A673 (cell line): ENCODE measurements around the gene GPSM1.

Experiments
- EZH2 ChIP-seq: fragments of 200-600 bp; sonication (generic); IDR thresholded peaks from 2 replicates; pipeline ENCODE4 v1.6.1; 2017; ENCODE audit warnings: borderline replicate concordance, low read depth, mild to moderate bottlenecking, mixed read lengths, antibody characterized with exemption, low read length; ENCODE audit not compliant: poor library complexity, severe bottlenecking
- TF ChIP-seq, protein P1 (sequence below): fragments of 300-800, 200-600 bp; sonication (generic); conservative IDR thresholded peaks from 2 replicates; pipeline ENCODE4 v1.5.1; 2017; ENCODE audit warnings: low read depth, mild to moderate bottlenecking, antibody characterized with exemption, low read length, moderate library complexity, mixed read lengths

DNA sequence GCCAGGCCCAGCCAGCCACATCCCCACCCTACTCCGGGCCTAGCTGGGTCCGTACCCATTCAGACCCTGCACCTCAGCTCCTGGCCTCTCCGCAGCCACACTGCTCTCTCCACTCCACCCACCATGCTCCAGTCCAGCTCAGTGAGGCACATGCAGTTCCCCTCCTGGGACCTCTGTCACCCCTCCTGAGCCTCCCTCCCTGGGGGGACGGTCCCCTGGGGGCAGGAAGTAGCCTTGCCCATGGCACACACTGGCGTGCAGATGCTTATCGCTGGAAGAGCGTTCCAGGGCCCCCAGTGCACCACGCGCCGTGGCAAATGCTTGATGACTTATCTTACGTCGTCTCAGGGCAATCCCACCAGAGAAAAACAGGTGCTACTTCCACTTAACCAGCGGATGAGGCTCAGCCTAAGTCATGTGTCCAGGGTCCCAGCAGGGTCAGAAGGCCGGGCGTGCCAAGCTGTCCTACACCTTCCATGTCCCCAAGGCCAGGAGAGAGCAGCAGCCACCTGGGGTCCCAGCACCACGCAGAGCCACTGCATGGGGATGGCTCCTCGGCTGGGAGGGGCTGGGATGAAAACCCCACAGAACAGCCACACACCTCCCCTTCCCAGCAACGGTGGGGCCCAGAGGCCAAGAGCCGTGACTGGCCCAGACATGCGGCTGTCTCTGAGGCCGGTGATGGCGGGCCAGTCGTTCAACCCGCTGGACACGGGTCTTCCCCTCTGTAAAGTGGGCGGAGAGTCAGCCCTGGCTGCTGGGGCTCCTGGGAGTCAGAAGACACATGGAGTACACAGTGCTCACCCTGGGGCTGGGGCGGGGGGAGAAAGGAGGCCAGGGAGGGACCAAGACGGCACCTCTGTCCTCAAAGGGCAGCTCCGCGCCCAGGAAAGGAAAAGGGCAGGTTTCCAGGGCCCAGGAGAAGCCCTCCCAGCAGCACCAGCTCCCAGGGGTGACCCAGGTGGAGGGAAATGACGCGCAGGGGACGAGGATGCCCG lies 20.8 kb upstream of the GPSM1 start:
- TF ChIP-seq, protein P1, sequence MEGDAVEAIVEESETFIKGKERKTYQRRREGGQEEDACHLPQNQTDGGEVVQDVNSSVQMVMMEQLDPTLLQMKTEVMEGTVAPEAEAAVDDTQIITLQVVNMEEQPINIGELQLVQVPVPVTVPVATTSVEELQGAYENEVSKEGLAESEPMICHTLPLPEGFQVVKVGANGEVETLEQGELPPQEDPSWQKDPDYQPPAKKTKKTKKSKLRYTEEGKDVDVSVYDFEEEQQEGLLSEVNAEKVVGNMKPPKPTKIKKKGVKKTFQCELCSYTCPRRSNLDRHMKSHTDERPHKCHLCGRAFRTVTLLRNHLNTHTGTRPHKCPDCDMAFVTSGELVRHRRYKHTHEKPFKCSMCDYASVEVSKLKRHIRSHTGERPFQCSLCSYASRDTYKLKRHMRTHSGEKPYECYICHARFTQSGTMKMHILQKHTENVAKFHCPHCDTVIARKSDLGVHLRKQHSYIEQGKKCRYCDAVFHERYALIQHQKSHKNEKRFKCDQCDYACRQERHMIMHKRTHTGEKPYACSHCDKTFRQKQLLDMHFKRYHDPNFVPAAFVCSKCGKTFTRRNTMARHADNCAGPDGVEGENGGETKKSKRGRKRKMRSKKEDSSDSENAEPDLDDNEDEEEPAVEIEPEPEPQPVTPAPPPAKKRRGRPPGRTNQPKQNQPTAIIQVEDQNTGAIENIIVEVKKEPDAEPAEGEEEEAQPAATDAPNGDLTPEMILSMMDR = no peak
- TF ChIP-seq EZH2 = no peak
